ENCODE data around the gene PLXND1.
"Not testable (repeated sequence)": the region's sequence is repeated elsewhere in the genome, so short reads cannot be mapped to it uniquely, and the experiment has no call there.

The PLXND1 gene

DNA sequence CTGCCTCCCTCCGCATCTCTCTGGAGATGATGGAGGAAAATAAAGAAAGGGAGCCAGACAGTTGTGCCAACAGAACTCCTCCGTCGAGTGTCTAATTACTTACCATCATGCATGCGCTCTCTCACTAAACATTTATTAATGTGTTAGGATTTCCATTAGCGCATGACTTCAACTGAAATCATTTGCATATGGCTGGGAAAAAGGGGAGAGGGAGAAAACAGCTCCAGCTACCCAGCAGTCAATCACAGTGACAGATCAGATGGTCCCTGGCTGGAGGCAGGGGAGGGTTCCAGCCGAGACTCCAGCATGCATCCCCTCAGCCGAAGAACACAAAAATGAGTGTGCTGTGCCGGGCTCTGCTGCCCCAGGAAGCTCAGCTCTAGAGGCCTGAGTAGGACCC lies 84.9 kb downstream of the PLXND1 start:
- DNase-seq: no peak

- DNase-seq: no peak
These were observed 85.5 kb downstream of the PLXND1 start for GRCh38 chr3:129520960-129521359.

GRCh38 chr3:129519896-129520715 lies 86.4 kb downstream of the PLXND1 start:
- no peak for DNase-seq

GRCh38 chr3:129519449-129519848 lies 87.0 kb downstream of the PLXND1 start:
- DNase-seq: no peak

- no peak for DNase-seq
These were observed 87.9 kb downstream of the PLXND1 start for GRCh38 chr3:129518581-129518980.

GRCh38 chr3:129518038-129518561 lies 88.4 kb downstream of the PLXND1 start:
- DNase-seq: no peak

DNA sequence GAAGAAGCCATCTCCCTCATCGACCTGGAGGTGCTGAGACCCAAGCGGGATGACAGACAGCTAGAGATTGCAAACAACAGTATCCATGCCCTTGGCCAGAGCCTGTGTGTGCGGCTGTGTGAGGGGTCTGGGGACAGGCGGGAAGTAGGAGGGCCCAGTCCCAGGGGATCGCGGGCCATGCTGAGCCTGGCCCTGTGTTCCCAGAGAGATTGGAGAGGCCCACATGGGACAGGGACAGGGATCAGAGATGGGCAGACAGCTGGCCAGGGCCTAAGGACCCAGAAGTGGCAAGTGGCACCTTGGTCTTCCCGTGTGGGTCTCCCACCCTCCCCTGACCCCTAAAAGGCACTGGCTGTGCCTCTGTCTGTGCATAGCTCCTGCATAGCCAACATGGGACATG lies 89.0 kb downstream of the PLXND1 start:
- no peak for DNase-seq

DNA sequence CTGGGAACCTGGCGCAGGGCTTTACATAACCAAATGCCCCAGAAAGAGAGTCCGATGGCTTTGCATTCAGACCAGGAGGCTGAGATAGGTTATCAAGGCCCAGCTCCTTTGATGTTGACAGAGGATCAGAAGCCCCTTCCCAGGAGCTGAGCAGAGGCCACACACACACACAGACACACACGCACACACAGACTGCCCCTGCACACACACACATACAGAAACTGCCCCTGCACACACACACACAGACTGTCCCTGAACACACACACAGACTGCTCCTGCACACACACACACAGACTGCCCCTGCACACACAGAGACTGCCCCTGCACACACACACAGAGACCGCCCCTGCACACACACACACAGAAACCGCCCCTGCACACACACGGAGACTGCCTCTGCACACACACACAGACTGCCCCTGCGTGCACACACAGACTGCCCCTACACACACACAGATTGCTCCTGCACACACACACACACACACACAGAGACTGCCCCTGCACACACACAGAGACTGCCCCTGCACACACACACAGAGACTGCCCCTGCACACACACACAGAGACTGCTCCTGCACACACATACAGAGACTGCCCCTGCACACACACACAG lies 90.5 kb downstream of the PLXND1 start:
- not testable (repeated sequence) for DNase-seq

- not testable (repeated sequence) for DNase-seq
These were observed 91.2 kb downstream of the PLXND1 start for GRCh38 chr3:129515108-129515820.

DNA sequence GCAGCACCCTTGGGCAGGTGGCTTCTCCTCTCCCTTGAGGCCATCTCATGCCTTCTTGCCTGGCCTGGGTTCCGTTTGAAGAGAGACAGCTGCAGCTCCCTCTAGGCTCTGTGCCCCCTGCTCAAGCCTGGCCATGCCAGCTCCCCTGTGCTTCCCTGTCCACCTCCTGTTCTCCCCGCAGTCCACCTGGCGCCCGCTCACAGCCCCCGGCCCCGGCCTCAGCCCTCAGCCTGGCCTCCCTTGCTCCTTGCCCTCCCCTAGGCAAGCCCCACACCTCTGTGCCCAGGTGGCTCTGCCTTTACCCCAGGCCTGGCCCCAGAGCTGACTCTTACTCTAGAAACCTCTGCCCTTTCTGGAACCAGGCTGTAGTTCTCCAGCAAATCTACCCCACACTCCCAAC lies 91.9 kb downstream of the PLXND1 start:
- no peak for DNase-seq

DNA sequence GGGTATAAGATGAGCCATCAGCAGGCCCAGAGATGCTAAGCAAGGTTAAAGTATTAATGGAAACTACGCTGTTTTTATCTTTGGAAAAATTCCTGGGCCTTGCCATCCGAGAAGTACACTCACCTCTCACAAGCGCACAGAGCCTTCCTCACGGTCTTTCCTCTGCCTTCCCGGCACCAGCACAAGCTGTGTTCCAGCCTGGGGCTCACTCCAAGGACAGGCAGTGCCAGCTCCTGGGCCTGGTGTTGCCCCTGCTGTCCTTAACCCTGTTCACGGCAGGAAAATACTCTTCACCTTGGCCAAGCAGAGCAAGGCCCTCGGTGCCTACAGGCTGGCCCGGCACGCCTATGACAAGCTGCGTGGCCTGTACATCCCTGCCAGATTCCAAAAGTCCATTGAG lies 92.4 kb downstream of the PLXND1 start:
- no peak for DNase-seq

DNA sequence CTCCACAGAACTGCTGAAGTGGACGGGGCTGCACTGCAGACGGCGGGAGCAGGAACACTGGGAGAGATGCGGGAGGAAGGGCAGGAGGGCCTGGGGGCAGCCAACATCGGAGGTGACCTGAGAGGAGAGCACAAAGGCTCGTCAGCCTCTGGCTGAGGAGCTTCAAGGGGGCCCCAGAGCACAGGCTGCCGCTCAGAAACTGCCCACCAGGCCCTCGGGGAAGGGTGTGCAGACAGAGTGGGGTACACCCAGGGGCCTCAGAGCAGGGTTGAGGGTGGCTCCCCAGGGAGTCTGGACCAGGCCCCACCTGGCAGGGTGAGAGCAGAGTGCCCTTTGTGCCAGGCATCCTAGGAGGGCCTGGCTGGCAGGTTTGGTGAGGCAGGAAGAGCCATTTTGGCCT lies 92.8 kb downstream of the PLXND1 start:
- no peak for DNase-seq

GRCh38 chr3:129512595-129512994 lies 93.9 kb downstream of the PLXND1 start:
- no peak for DNase-seq

- no peak for DNase-seq
These were observed 99.2 kb downstream of the PLXND1 start for GRCh38 chr3:129507181-129507831.

DNA sequence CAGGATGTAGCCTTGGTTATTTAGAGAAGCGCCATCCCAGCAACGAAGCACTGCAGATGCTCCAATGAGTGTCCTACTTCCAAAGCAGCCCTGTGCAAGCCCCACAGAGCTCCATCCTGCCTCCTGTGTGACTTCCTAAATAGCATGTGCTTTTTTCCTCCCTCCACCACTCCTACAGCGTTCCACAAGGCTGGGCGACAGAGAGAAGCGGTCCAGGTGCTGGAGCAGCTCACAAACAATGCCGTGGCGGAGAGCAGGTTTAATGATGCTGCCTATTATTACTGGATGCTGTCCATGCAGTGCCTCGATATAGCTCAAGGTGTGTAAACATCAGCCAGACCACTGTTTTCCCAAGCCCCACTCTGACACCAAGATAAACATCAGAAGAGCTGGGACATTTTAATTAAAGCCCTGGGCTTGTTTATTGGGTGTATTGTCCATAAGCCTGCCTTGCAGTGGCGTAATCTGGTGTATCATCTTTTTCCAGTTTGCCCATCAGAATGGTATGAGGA lies 100.2 kb downstream of the PLXND1 start:
- no peak for DNase-seq

DNA sequence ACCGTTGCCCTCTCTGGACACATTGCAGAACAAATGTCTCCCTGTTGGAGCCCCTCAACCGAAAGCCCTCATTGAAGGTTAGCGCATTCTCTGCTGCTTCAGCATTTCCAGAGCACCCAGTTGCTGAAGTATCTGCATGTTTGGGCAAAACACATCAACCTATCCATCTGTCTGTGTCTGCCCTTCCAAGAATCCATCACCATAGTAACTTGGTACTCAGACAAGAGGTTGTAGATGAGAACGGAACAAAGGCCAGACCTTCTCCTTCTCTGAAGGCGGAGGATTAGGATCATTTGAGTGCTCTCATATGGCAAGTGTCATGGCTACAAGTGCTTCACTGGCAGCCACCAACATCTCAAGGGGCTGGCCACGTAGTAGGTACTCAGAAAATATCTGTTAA lies 101.1 kb downstream of the PLXND1 start:
- no peak for DNase-seq

All from stimulated activated CD4-positive, alpha-beta T cell treated with anti-CD3 and anti-CD28 coated beads, Interleukin-2, amount 100 ng/mL, for 48 hours (primary cell).